Measurements from ENCODE around the gene MRPL50.

Gene MRPL50

DNA sequence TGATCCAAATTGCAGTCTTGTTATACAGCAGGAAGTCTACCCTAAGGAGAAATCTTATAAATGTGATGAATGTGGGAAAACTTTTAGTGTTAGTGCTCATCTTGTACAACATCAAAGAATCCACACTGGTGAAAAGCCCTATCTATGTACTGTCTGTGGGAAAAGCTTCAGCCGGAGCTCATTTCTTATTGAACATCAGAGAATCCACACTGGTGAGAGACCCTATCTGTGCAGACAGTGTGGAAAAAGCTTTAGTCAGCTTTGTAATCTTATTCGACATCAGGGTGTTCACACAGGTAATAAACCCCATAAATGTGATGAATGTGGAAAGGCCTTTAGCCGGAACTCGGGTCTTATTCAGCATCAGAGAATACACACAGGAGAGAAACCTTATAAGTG, 10.7 kb upstream of the MRPL50 start:
- TF ChIP-seq, protein P1, sequence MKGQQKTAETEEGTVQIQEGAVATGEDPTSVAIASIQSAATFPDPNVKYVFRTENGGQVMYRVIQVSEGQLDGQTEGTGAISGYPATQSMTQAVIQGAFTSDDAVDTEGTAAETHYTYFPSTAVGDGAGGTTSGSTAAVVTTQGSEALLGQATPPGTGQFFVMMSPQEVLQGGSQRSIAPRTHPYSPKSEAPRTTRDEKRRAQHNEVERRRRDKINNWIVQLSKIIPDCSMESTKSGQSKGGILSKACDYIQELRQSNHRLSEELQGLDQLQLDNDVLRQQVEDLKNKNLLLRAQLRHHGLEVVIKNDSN (IDR thresholded peaks at IDR 0.05): no peak
- TF ChIP-seq TEAD4 (IDR thresholded peaks at IDR 0.05) (no peak), CEBPB (IDR thresholded peaks at IDR 0.05) (no peak), REST (IDR thresholded peaks at IDR 0.05; ENCODE audit: low read depth) (no peak), RAD21 (IDR thresholded peaks at IDR 0.05; ENCODE audit: low read depth) (no peak), MAX (IDR thresholded peaks at IDR 0.05) (no peak), ZBTB7A (IDR thresholded peaks at IDR 0.05; ENCODE audit: low read depth) (no peak), FOXM1 (IDR thresholded peaks at IDR 0.05; ENCODE audit: borderline replicate concordance, low read depth) (no peak), TCF12 (IDR thresholded peaks at IDR 0.05; ENCODE audit: low read depth) (no peak), CREB1 (IDR thresholded peaks at IDR 0.05; ENCODE audit: low read depth) (no peak), TAF1 (IDR thresholded peaks at IDR 0.05; ENCODE audit: low read depth) (no peak), EGR1 (IDR thresholded peaks at IDR 0.05) (no peak), NFIC (IDR thresholded peaks at IDR 0.05) (no peak), YY1 (IDR thresholded peaks at IDR 0.05; ENCODE audit: low read depth) (no peak), EP300 (IDR thresholded peaks at IDR 0.05; ENCODE audit: borderline replicate concordance) (no peak)

DNA sequence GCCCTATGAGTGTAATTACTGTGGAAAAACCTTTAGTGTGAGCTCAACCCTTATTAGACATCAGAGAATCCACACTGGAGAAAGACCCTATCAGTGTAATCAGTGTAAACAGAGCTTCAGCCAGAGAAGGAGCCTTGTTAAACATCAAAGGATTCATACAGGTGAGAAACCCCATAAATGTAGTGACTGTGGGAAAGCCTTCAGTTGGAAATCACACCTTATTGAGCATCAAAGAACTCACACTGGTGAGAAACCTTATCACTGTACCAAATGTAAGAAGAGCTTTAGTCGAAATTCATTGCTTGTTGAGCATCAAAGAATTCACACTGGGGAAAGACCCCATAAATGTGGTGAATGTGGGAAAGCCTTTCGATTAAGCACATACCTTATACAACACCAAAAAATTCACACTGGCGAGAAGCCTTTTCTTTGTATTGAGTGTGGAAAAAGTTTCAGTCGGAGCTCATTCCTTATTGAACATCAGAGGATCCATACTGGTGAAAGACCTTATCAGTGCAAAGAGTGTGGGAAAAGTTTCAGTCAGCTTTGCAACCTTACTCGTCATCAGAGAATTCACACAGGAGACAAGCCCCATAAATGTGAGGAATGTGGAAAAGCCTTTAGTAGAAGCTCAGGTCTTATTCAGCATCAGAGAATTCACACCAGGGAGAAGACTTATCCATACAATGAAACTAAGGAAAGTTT, 10.1 kb upstream of the MRPL50 start:
- no peak for TF ChIP-seq CEBPB (IDR thresholded peaks at IDR 0.05)
- TF ChIP-seq YY1 (IDR thresholded peaks at IDR 0.05; ENCODE audit: low read depth): no peak

- TF ChIP-seq FOXM1 (IDR thresholded peaks at IDR 0.05; ENCODE audit: borderline replicate concordance, low read depth) (no peak), TCF12 (IDR thresholded peaks at IDR 0.05; ENCODE audit: low read depth) (no peak), YY1 (IDR thresholded peaks at IDR 0.05; ENCODE audit: low read depth) (no peak), RAD21 (IDR thresholded peaks at IDR 0.05; ENCODE audit: low read depth) (no peak), EGR1 (IDR thresholded peaks at IDR 0.05) (no peak), CREB1 (IDR thresholded peaks at IDR 0.05; ENCODE audit: low read depth) (no peak)
Observed at GRCh38 chr9:101403516-101404285, 5.3 kb upstream of the MRPL50 start.

GRCh38 chr9:101400120-101400519, 1.7 kb upstream of the MRPL50 start:
- TF ChIP-seq TCF12 (IDR thresholded peaks at IDR 0.05; ENCODE audit: low read depth): no peak
- TF ChIP-seq RAD21 (IDR thresholded peaks at IDR 0.05; ENCODE audit: low read depth): no peak
- no peak for TF ChIP-seq CEBPB (IDR thresholded peaks at IDR 0.05)
- TF ChIP-seq ZBTB7A (IDR thresholded peaks at IDR 0.05; ENCODE audit: low read depth): no peak
- TF ChIP-seq MAX (IDR thresholded peaks at IDR 0.05): no peak
- no peak for TF ChIP-seq YY1 (IDR thresholded peaks at IDR 0.05; ENCODE audit: low read depth)
- TF ChIP-seq EP300 (IDR thresholded peaks at IDR 0.05; ENCODE audit: borderline replicate concordance): no peak
- TF ChIP-seq TEAD4 (IDR thresholded peaks at IDR 0.05): no peak
- TF ChIP-seq NFIC (IDR thresholded peaks at IDR 0.05): no peak
- TF ChIP-seq FOXM1 (IDR thresholded peaks at IDR 0.05; ENCODE audit: borderline replicate concordance, low read depth): no peak
- no peak for TF ChIP-seq CREB1 (IDR thresholded peaks at IDR 0.05; ENCODE audit: low read depth)
- no peak for TF ChIP-seq TAF1 (IDR thresholded peaks at IDR 0.05; ENCODE audit: low read depth)
- TF ChIP-seq, protein P1 (IDR thresholded peaks at IDR 0.05): no peak

DNA sequence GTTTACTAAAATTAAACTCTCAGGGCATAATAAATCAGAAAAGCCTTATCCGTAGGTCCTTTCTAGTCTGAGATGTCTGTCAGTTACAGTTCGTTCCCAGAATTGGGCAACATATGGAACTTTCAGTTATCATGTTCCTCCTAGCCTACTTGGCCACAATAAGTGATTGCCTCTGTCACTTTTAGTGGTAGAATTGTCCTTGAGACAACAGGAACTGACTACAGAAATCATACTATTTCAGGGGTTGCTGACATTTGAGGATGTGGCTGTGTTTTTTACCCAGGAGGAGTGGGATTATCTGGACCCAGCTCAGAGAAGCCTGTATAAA, 1.2 kb upstream of the MRPL50 start:
- TF ChIP-seq, protein P1 (IDR thresholded peaks at IDR 0.05): no peak
- TF ChIP-seq MAX (IDR thresholded peaks at IDR 0.05) (no peak), TCF12 (IDR thresholded peaks at IDR 0.05; ENCODE audit: low read depth) (no peak), FOXM1 (IDR thresholded peaks at IDR 0.05; ENCODE audit: borderline replicate concordance, low read depth) (no peak), ZBTB7A (IDR thresholded peaks at IDR 0.05; ENCODE audit: low read depth) (no peak), TAF1 (IDR thresholded peaks at IDR 0.05; ENCODE audit: low read depth) (no peak), REST (IDR thresholded peaks at IDR 0.05; ENCODE audit: low read depth) (no peak), CEBPB (IDR thresholded peaks at IDR 0.05) (no peak)
